ENCODE results near the gene CRCP.
"Not testable (repeated sequence)": the region's sequence is repeated elsewhere in the genome, so short reads cannot be mapped to it uniquely, and the experiment has no call there.

The CRCP gene

DNA sequence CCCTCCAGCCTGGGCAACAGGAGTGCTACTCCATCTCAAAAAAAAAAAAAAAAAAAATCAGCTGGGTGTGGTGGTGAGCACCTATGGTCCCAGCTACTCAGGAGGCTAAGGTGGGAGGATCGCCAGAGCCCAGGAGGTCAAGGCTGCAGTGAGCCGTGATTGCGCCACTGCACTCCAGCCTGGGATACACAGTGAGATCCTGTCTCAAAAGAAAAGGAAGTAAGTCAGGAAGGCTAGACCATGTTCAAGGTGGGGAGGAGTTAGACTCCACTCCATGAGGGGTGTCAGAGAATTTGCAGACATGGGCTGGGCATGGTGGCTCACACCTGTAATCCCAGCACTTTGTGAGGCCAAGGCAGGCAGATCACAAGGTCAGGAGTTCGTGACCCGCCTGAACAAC lies 6.2 kb upstream of the CRCP start:
- DNase-seq (ENCODE audit: low read depth, low spot score), result not testable (repeated sequence)

- no peak for DNase-seq (ENCODE audit: low read depth, low spot score)
Measured at GRCh38 chr7:66110856-66111255, 3.8 kb upstream of the CRCP start.

DNA sequence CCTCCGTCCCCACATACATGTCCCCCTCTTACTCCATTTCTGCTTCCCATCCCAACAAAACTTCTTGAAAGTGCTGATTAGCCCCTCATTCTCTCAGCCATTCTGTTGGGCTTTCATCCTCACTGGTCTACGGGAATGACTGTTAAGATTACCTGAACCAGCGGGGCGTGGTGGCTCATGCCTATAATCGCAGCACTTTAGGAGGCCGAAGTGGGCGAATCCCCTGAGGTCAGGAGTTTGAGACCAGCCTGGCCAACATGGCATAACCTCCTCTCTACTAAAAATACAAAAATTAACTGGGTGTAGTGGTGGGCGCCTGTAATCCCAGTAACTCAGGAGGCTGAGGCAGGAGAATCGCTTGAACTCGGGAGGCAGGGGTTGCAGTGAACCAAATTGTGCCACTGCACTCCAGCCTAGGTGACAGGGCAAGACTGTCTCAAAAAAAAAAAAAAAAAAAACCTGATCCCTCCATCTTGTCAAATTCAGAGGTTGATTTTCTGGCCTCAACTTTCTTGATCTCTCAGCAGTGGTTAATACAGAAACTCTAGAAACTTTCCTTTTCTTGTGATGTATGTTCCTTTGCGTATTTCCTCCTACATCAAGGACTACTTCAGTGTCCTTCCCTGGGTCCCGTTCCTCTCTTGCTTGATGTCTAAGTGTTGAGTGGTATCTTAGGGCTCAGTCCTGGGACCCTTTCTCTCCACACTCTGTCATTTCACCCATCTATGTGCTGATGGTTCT lies 2.2 kb downstream of the CRCP start:
- DNase-seq (ENCODE audit: low read depth, low spot score), result not testable (repeated sequence)

- DNase-seq (ENCODE audit: low read depth, low spot score), result no peak
Measured at GRCh38 chr7:66118603-66119002, 4.0 kb downstream of the CRCP start.

DNA sequence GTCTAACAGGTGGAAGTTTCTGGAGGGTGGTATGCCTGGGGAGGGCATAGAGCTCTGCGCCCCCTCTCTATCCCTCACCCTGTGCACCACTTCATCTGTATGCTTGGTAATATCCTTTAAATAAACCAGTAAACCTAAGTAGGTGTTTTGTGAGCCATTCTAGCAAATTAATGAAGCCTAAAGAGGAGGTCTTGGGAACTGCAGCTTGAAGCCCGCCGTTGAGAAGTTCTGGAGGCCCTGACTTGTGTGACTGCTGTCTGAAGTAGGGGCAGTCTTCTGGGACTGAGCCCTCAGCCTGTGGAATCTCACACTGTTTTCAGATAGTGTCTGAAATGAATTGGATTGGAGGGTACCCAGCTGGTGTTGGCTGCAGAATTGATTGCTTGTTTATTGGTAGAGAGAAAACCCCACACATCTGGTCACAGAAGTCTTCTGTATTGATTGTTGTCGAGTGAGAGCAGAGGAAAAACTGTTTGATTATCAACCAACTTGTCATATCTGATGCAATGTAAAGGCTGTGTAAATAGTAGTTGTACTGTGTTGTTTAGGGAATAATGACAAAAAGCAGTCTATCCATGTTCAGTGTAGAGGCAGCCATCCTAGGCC lies 4.7 kb downstream of the CRCP start:
- DNase-seq (ENCODE audit: low read depth, low spot score), result no peak

- no peak for DNase-seq (ENCODE audit: low read depth, low spot score)
Measured at GRCh38 chr7:66123175-66123528, 8.5 kb downstream of the CRCP start.

- not testable (repeated sequence) for DNase-seq (ENCODE audit: low read depth, low spot score)
Measured at GRCh38 chr7:66124569-66124861, 9.9 kb downstream of the CRCP start.

DNA sequence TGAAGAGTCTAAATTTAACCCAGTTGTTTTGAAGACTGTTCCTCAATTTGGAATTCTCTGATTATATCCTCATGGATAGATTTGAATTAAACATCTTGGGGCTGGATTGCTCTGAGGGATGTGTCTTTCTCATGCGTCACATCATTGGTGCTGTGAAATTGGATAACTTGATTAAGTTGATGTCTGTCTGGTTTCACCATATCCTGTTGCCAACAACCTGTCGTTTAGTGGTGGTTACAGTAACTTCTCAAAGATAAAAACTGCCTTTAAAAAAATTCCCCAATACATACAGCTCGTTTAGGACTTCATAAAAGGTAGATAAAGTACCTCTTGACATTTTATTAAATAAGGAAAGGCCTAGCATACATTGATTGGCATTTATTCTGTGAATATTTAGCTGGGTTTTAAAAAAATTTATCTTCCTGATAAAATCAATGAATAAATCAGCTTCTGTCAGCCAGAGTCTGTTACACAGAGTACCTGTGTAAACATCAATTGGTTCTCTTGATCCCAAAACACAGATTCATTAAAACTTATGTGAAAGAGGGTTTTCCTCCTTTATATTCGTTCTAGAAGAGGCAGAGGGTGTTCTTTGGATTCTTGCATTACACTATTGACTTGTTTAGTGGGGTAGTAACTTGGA lies 10.5 kb downstream of the CRCP start:
- no peak for DNase-seq (ENCODE audit: low read depth, low spot score)

GRCh38 chr7:66125781-66126352 lies 11.2 kb downstream of the CRCP start:
- not testable (repeated sequence) for DNase-seq (ENCODE audit: low read depth, low spot score)

DNA sequence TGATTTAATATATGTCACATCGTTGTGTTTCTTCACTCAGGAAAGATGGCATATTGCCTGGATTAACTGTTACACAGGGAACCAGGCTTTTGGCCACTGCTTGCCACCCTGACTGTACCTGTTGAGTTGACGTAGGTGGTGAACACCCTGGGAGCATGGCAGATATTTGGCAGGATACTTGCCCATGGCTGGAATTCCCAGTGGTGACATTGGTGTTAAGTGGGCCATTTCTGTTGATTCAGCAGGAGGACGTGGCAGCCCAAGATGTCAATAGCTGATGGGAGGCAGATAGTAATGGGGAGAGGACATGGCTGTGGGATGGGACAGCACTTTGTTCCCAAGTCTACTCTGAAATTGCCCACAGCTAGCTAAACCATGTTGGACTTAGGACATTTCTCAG lies 12.5 kb downstream of the CRCP start:
- DNase-seq (ENCODE audit: low read depth, low spot score), result not testable (repeated sequence)

GRCh38 chr7:66138994-66139752 lies 24.5 kb downstream of the CRCP start:
- no peak for DNase-seq (ENCODE audit: low read depth, low spot score)

- DNase-seq (ENCODE audit: low read depth, low spot score), result no peak
Measured at GRCh38 chr7:66140924-66141323, 26.3 kb downstream of the CRCP start.

GRCh38 chr7:66142334-66142733 lies 27.7 kb downstream of the CRCP start:
- no peak for DNase-seq (ENCODE audit: low read depth, low spot score)

- DNase-seq (ENCODE audit: low read depth, low spot score), result no peak
Measured at GRCh38 chr7:66142996-66143395, 28.3 kb downstream of the CRCP start.

- no peak for DNase-seq (ENCODE audit: low read depth, low spot score)
Measured at GRCh38 chr7:66143876-66144332, 29.3 kb downstream of the CRCP start.

- no peak for DNase-seq (ENCODE audit: low read depth, low spot score)
Measured at GRCh38 chr7:66145400-66146104, 30.9 kb downstream of the CRCP start.

GRCh38 chr7:66146701-66147100 lies 32.1 kb downstream of the CRCP start:
- no peak for DNase-seq (ENCODE audit: low read depth, low spot score)

- not testable (repeated sequence) for DNase-seq (ENCODE audit: low read depth, low spot score)
Measured at GRCh38 chr7:66147657-66148056, 33.0 kb downstream of the CRCP start.

DNA sequence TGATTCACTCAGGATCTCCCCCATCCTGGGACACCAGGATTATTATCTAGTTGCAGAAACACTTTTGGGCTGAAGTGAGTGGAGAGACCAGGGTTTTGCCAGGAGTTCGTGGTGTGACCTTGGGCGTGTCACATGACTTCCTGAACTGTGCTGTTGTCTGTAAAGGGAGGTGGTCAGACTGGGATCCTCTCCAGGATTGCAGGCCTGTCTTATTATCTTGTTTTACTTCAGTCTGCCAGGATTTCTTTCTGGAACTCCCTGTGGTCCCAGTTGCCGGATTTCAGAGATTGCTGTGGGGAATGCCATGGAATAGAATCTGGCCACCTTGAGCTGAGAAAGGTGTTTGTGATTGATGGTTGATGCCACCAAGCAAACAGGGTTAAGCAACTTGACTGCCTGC lies 35.8 kb downstream of the CRCP start:
- no peak for DNase-seq (ENCODE audit: low read depth, low spot score)

DNA sequence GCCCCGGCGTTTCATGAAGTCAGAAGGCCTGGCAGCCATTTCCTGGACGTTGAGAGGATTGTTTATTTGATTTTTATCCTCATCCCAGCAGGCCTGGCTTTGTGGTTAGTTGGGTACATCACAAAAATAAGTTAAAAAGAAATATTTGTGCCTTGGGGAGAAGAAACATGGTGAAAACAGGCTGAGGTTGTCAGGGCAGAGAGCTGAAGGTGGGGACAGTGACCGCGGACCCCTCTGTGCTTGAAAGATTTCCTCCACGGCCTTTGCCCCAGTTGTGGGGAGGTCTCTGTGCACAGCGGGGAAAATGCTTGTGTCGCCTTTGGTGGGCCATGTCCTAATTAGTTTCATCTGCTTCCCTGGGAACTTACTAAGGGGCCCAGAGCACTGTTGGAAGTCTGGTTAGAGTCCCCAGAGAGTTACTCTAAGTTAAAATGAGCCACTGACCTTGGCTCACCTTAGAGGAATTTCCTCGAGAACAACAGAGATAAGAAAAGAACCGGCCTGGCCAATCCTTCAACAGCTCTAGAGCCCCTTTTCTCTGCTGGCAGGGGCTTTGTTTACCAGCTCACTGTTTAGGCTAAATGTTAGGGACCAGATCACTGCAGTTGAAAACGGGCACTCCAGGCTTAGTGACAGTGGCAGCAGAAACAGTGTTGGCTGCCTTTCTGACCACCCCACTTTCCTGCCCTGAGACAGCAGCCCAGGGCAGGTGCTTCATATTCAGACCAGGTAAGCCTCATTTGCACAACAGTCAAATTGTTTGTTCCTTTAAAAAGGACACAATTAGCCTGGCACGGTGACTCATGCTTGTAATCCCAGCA lies 37.9 kb downstream of the CRCP start:
- no peak for DNase-seq (ENCODE audit: low read depth, low spot score)

GRCh38 chr7:66153691-66154090 lies 39.0 kb downstream of the CRCP start:
- DNase-seq (ENCODE audit: low read depth, low spot score), result no peak
